Stomach smooth muscle (tissue), 2 donors: ENCODE results near the gene TPSB2.
A peak's percentile ranks its signal among the peaks of the same experiment; 100 is the strongest.
"Not testable (repeated sequence)": the region's sequence is repeated elsewhere in the genome, so short reads cannot be mapped to it uniquely, and the experiment has no call there.

ENCODE experiments used
- H3K27ac ChIP-seq: one replicate; pipeline ENCODE4 v1.7.0; 2013; ENCODE audit warnings: mild to moderate bottlenecking, low read length, inconsistent platforms
- H3K27me3 ChIP-seq, 2 donors: one replicate each; pipeline ENCODE4 v1.7.0; 2013; ENCODE audit warnings: low read length in 2 of 2; ENCODE audit not compliant: insufficient read depth in 2 of 2, control insufficient read depth in 1 of 2
- H3K36me3 ChIP-seq, 2 donors: one replicate each; pipeline ENCODE4 v1.7.0; 2013; ENCODE audit warnings: low read length in 2 of 2; ENCODE audit not compliant: control insufficient read depth in 2 of 2, insufficient read depth in 2 of 2
- H3K4me1 ChIP-seq: one replicate; pipeline ENCODE4 v1.7.0; 2013; ENCODE audit warnings: low read length; ENCODE audit not compliant: control insufficient read depth, insufficient read depth
- H3K4me3 ChIP-seq, 2 donors: one replicate each; pipeline ENCODE4 v1.7.0; 2013; ENCODE audit warnings: low read length in 2 of 2
- H3K9ac ChIP-seq, 2 donors: one replicate each; pipeline ENCODE4 v1.7.0; 2013; ENCODE audit warnings: low read length in 2 of 2, mild to moderate bottlenecking in 1 of 2
- H3K9me3 ChIP-seq, 2 donors: one replicate each; pipeline ENCODE4 v1.7.0; 2013; ENCODE audit warnings: low read length in 2 of 2; ENCODE audit not compliant: control insufficient read depth in 2 of 2
- donor health status: healthy.
- donor health status: Pancreatic carcinoma.

Gene TPSB2

DNA sequence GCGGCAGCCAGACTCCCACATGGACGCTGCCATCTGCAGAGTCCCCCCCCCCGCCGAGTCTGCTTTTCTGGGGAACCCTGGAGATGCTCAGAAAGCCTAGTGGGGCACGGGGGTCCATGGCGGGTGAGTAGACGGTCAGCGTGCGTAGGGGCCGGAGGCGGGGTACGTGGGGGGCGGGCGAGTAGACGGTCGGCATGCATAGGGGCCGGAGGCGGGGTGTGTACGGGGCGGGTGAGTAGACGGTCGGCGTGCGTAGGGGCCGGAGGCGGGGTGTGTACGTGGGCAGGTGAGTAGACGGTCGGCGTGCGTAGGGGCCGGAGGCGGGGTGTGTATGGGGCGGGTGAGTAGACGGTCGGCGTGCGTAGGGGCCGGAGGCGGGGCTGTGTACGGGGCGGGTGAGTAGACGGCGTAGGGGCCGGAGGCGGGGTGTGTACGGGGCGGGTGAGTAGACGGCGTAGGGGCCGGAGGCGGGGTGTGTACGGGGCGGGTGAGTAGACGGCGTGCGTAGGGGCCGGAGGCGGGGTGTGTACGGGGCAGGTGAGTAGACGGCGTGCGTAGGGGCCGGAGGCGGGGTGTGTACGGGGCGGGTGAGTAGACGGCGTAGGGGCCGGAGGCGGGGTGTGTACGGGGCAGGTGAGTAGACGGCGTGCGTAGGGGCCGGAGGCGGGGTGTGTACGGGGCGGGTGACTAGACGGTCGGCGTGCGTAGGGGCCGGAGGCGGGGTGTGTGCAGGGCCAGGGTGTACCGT is 44.4 kb downstream of the TPSB2 start:
- H3K4me3 ChIP-seq, H3K9ac ChIP-seq, H3K27me3 ChIP-seq, H3K9me3 ChIP-seq, H3K36me3 ChIP-seq: not testable (repeated sequence)
- Histone ChIP-seq H3K27ac (peak overlapping the region; percentile 96), H3K4me1 (peaks cover 42% of the 10 kb centered on the region)

DNA sequence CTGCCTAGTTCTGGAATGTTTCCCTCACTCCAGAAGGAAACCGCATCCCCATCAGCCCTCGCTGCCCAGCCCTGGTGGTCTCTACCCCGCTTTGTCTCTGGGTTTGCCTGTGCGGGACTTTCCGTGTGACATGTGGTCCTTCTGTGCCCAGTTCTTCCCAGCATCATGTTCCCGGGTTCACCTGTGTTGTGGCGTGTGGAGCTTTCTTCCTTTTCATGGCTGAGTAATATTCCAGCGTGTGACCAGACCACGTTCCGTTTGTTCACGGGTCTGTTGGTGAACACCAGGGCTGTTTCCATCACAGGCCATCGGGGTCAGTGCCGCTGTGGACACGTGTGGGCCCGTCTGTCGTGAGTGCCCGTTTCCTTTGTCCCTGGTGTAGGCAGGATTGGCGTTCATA is 45.0 kb downstream of the TPSB2 start:
- Histone ChIP-seq H3K27ac (peak overlapping the region; percentile 96), H3K36me3 (peaks cover 0 to 6% of the 10 kb centered on the region in 2 donors), H3K9me3 (no peaks in the 10 kb centered on the region), H3K9ac (no peak overlapping the region), H3K27me3 (no peaks in the 10 kb centered on the region), H3K4me1 (peaks cover 48% of the 10 kb centered on the region), H3K4me3 (no peak overlapping the region)

DNA sequence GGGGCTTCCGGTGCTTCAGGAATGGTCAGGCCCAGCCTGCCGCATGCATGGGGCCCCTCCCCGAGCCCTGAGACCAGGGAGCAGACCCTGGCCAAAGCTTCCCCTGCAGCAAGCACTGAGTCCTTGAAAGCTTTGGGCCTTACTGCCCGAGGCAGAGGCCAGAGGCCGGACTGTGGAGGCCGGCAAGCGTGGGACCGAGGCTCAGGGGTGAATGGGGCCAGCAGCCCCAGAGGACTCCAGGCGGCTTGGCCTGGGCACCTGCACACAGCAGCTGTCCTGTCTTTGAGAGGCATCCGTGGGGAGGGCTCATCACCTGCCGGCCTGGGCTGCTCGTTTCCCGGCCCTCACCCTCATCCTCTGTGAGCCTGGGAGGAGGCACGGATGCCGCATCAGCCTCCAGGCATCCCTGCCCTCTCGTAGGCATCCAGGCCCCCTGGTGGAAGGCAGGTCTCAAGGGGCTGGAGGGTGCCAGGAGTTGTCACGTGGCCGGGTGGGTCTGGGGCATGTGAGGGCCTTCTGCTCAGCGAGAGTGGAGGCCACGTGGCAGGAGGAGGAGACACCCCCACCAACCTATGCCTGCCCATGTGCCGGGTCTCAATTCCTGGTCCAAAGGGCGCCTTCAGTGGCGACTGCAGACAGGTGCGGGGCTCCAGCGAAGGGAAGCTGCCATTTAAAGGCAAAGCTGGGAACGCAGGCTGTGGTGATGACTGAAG is 45.7 kb downstream of the TPSB2 start:
- Histone ChIP-seq H3K9ac (no peak overlapping the region), H3K27ac (peak overlapping the region; percentile 96), H3K27me3 (no peaks in the 10 kb centered on the region)

DNA sequence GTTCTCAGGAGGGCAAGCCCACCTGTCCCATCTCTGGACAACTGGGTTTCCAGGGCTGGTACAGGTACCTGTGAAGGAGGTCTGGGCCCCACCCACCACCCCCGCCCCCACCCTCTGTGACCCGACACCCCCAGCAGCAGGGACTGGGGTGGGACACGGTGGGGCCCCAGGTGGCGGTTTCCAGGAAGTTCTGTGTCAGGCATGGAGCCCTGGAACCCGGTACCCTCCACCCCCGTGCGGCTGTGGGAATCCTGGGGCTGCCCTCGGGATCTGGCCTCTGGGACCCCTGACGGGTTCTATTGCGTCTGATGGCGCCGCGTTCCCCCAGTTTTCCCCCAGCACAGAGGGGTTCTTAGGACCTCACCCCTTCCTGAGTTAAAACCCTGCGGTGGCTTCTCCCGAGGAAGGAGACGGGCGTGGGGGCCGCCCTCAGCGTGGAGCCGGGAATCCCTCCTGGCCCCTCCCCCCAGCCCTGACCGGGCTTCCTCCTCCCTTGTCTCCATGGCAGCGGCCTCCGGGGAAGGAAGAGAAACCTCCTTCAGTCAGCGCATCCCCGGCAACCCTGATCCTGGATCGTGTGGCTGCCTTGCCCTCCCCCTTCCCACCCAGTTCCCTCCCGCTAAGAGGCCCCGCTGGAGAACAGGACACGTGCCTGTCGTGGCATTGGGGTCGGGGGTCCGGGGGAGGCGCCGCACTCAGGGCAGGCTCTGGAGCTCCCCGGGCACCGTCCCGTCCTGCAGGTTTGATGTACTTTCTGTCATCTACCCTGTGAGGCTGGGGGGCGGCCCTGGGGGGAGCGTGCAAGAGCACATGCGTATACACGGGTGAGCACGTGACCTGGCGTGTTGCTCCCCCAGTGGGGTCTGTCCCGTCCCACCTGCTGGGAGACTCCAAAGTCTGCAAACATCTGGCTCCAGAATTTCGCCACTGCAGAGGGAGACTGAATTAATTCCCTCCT is 46.8 kb downstream of the TPSB2 start:
- Histone ChIP-seq H3K4me3 (peak overlapping the region in 1 of 2 donors; percentile 52), H3K4me1 (peaks cover 58% of the 10 kb centered on the region), H3K9me3 (no peaks in the 10 kb centered on the region), H3K27ac (peak overlapping the region; percentile 96), H3K9ac (peak overlapping the region; percentile 29 to 58), H3K36me3 (peaks cover 0 to 6% of the 10 kb centered on the region in 2 donors), H3K27me3 (no peaks in the 10 kb centered on the region)

More for the DNA sequence above, 45.7 kb downstream of the TPSB2 start:
- H3K4me3 ChIP-seq = no peak overlapping the region
- H3K4me1 ChIP-seq = peaks cover 49% of the 10 kb centered on the region
- H3K36me3 ChIP-seq = peaks cover 0 to 6% of the 10 kb centered on the region in 2 donors
- no peaks in the 10 kb centered on the region for H3K9me3 ChIP-seq

DNA sequence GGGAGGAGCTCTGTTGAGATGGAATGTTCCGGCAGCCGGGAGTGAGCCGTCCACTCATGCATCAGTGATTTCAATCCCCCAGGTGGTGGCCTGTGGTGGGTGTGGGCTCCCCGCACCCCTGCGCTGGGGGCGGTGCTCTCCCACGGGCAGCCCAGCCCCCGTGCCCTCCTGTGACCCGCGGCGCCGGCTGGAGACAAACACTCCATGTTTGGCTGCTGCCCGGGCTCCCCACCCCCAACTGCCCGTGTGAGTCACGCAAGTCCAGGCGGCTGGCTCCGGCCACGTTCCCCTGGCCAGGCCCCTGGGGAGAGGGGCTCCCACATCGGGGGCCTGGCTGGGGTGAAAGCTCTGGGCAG is 47.7 kb downstream of the TPSB2 start:
- peak overlapping the region; percentile 49 to 63 for H3K4me3 ChIP-seq
- peak overlapping the region; percentile 58 to 66 for H3K9ac ChIP-seq
- H3K27ac ChIP-seq = peak overlapping the region; percentile 96
- peaks cover 0 to 6% of the 10 kb centered on the region in 2 donors for H3K36me3 ChIP-seq
- no peaks in the 10 kb centered on the region for H3K27me3 ChIP-seq
- H3K9me3 ChIP-seq = no peaks in the 10 kb centered on the region
- H3K4me1 ChIP-seq = peaks cover 59% of the 10 kb centered on the region

DNA sequence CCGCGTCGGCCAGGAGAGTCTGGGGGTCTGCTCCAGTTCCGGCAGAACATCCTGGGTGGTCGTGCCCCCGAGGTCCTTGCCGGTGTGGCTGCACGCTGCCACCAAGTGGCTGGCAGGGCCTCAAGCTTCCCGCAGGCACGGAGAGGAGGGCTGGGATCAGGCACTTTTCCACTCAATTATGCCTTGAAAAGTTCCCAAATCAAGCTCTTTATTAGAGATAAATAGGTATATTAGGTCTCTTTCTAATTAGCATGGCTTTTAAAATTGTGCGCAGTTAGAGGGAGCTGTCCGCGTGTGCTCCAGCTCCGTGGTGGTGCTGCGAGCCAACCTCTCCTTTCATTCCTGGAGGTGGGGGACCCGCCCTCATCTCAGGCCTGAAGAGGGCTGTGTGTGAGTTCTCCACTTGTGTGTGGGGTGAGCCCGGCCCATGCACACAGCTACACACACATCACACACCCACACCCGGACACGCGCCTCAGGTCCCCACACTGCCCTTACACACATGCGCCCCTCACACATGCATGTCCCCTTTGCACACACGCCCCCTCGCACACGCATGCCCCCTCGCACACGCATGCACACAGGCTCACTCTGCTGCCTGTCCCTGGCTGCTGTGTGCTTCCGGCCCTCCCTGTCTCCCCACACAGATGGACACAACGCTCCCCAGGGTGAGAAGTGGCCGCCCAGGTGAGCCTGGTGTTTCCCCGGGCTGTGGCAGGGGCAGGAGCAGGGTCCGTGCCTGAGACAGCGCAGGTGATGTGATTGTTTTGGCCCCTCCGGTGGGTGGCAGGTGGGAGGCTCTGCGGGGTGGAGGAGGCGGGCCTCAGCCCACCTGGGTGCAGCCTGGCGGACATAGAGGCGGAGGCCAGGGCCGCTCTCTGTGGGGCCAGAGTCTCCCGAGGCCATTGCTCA is 48.3 kb downstream of the TPSB2 start:
- H3K27ac ChIP-seq = peak overlapping the region; percentile 96
- H3K9me3 ChIP-seq = no peaks in the 10 kb centered on the region
- H3K27me3 ChIP-seq = no peaks in the 10 kb centered on the region
- peaks cover 0 to 6% of the 10 kb centered on the region in 2 donors for H3K36me3 ChIP-seq
- H3K9ac ChIP-seq = peak overlapping the region; percentile 33 to 47
- peaks cover 66% of the 10 kb centered on the region for H3K4me1 ChIP-seq
- peak overlapping the region; percentile 49 to 63 for H3K4me3 ChIP-seq

DNA sequence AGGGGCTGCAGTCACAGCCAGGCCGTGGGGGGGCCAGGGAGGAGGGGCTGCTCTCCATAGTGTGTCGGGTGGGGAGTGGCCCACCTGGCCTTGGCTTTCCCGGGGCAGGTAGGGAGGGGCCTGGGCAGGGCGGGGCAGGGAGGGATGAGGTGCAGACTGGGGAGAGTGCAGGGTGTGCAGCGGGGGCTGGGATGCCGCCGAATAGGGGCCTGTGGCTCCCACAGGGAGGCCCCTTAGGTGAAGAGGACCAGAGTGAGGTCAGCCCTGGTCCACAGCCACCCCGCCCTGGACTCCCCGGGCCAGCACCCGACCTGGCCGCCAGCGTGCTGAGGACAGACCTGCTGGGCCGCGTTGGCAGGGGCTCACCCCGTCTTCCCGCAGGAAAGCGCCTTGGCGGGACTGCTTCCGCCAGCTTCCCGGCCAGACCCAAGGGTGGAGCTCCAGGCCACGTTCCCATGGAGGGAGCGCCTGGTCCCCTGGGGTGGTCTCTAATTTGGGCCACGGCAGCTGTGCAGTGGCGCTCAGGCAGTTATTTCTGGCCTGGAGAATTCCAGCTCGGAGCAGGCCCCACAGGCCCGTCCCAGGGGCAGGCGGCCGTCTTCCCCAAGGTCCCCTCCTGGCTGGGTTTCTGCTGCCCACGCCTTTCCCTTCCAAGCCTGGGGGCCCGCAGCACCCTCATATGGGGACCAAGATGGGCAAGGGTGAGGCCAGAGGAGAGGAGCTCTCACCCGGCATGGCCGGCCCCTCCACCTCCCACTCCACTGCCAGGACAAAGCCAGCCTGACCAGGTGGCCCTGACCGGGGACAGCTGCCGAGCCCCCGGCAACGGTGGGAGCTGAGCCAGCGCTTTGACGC is 49.2 kb downstream of the TPSB2 start:
- peak overlapping the region; percentile 96 for H3K27ac ChIP-seq
- peak overlapping the region in 1 of 2 donors; percentile 5 for H3K9ac ChIP-seq
- peak overlapping the region; percentile 31 to 35 for H3K4me3 ChIP-seq
- peaks cover 0 to 3% of the 10 kb centered on the region in 2 donors for H3K36me3 ChIP-seq
- H3K4me1 ChIP-seq = peaks cover 73% of the 10 kb centered on the region
- H3K27me3 ChIP-seq = no peaks in the 10 kb centered on the region
- H3K9me3 ChIP-seq = no peaks in the 10 kb centered on the region
